ENCODE results near the gene GBE1. TPM values are rescaled to one million over a fixed set of nuclear protein-coding genes. Genes with fewer than 3 reads are reported as not detected.

GBE1 gene
- total RNA-seq, 4 donors from 2014 or later, result 22.2 to 27.8 (median 25.3) TPM

GRCh38 chr3:81581966-81582599 is 179.4 kb downstream of the GBE1 start:
- Histone ChIP-seq H3K27me3 (no peaks in the 10 kb centered on the region), H3K27ac (replicated peaks in 1 of 4) (no peak overlapping the region), H3K9me3 (no peaks in the 10 kb centered on the region), H3K4me3 (no peak overlapping the region), H3K36me3 (peaks cover 0 to 54% (median 7%) of the 10 kb centered on the region in 4 donors), H3K4me1 (peaks cover 0 to 8% (median 6%) of the 10 kb centered on the region in 4 donors)
- intact Hi-C loops (cut with DNase I), result no loop called here
- no peak for DNase-seq (ENCODE audit: extremely low spot score)
- TF ChIP-seq POLR2AphosphoS5 (IDR thresholded peaks at IDR 0.05) (no peak), POLR2A (IDR thresholded peaks at IDR 0.05; ENCODE audit: low read depth) (no peak), EP300 (IDR thresholded peaks at IDR 0.05) (no peak), CTCF (IDR thresholded peaks at IDR 0.05) (peak; percentile 37 to 53 (median 38))
- 51% methylated on average over 5 of the region's 5 CpGs for WGBS

DNA sequence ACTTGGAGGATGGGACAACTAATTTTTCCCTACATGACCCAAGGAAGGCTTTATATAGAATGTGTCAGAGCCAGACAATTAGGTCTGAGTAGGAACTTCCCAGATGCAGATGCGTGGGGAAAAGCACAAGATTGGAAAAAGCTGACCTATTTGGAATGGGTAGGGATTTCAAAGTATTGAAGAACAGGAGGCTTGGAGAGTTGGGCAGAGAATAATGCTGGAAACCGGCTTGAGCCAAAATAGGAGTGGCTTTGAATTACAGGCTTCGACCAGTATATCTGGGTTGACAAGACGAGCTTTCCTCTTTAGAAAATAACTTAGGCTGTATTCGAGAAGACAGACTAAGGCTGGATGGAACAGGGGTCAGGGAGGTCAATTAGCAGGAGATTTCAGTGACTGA is 181.1 kb downstream of the GBE1 start:
- intact Hi-C loops (cut with DNase I), result no loop called here
- no peak overlapping the region for H3K4me3 ChIP-seq
- DNase-seq (ENCODE audit: extremely low spot score), result no peak
- H3K36me3 ChIP-seq, result peaks cover 0 to 49% (median 4%) of the 10 kb centered on the region in 4 donors
- TF ChIP-seq CTCF (IDR thresholded peaks at IDR 0.05) (no peak), POLR2AphosphoS5 (IDR thresholded peaks at IDR 0.05) (no peak), POLR2A (IDR thresholded peaks at IDR 0.05; ENCODE audit: low read depth) (no peak), EP300 (IDR thresholded peaks at IDR 0.05) (no peak)
- H3K27ac ChIP-seq (replicated peaks in 1 of 4), result no peak overlapping the region
- peaks cover 0 to 8% (median 6%) of the 10 kb centered on the region in 4 donors for H3K4me1 ChIP-seq
- no peaks in the 10 kb centered on the region for H3K9me3 ChIP-seq
- H3K27me3 ChIP-seq, result no peaks in the 10 kb centered on the region
- WGBS, result 57% methylated on average over 5 of the region's 5 CpGs

GRCh38 chr3:81579744-81580143 is 181.7 kb downstream of the GBE1 start:
- H3K4me3 ChIP-seq, result no peak overlapping the region
- no peak overlapping the region for H3K27ac ChIP-seq (replicated peaks in 1 of 4)
- H3K4me1 ChIP-seq, result peaks cover 0 to 8% (median 6%) of the 10 kb centered on the region in 4 donors
- no peaks in the 10 kb centered on the region for H3K9me3 ChIP-seq
- H3K36me3 ChIP-seq, result peaks cover 0 to 49% (median 6%) of the 10 kb centered on the region in 4 donors
- no peaks in the 10 kb centered on the region for H3K27me3 ChIP-seq
- intact Hi-C loops (cut with DNase I), result no loop called here
- DNase-seq (ENCODE audit: extremely low spot score), result no peak
- TF ChIP-seq CTCF (IDR thresholded peaks at IDR 0.05) (no peak), POLR2AphosphoS5 (IDR thresholded peaks at IDR 0.05) (no peak), EP300 (IDR thresholded peaks at IDR 0.05) (no peak), POLR2A (IDR thresholded peaks at IDR 0.05; ENCODE audit: low read depth) (no peak)
- 93% methylated on average over 2 of the region's 2 CpGs for WGBS

DNA sequence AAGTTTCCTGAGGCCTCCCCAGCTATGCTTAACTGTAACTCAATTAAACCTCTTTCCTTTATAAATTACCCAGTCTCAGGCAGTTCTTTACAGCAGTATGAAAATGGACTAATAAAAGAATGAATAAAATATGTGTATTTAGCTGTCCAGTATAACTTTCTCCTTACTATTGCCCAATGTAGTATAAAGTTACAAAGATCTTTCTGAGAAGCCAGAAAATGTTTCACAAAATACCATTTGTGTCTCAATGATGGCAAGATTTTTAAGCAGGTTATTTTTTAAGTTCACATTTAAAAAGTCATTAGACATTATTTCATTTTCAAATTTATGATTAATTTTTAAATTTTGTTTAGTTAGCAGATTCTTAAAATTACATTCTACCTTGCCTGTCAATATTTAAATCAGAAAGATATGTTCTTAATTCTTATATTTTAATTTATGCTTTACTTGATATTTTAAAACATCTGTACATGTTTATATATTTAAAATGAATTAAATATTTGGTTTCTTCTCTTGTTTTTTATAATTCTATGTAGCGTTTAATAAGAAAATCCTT is 189.2 kb downstream of the GBE1 start:
- intact Hi-C loops (cut with DNase I), result no loop called here
- no peak for DNase-seq (ENCODE audit: extremely low spot score)
- Histone ChIP-seq H3K9me3 (no peaks in the 10 kb centered on the region), H3K27me3 (no peaks in the 10 kb centered on the region), H3K36me3 (peaks cover 0 to 13% (median 3%) of the 10 kb centered on the region in 4 donors), H3K27ac (replicated peaks in 1 of 4) (no peak overlapping the region), H3K4me1 (no peaks in the 10 kb centered on the region), H3K4me3 (no peak overlapping the region)
- TF ChIP-seq POLR2A (IDR thresholded peaks at IDR 0.05; ENCODE audit: low read depth) (no peak), CTCF (IDR thresholded peaks at IDR 0.05) (no peak), POLR2AphosphoS5 (IDR thresholded peaks at IDR 0.05) (no peak), EP300 (IDR thresholded peaks at IDR 0.05) (no peak)
- WGBS, result 97% methylated on average over 1 of the region's 1 CpG
